HEK293 (cell line): ENCODE results near the gene ABHD17C.

ENCODE experiments used
- CTCF ChIA-PET: fragments of 350-600 bp; formaldehyde crosslinking; extraction: SDS; loops from one replicate; lab custom pipeline; 2021; ENCODE audit warnings: antibody characterized with exemption; lab: Yijun Ruan, JAX
- POLR2A ChIA-PET: fragments of 300-600 bp; formaldehyde crosslinking; extraction: SDS; loops from one replicate; lab custom pipeline; 2020; ENCODE audit warnings: antibody characterized with exemption, inconsistent platforms; lab: Yijun Ruan, JAX
- H3K27ac ChIP-seq: fragments of 200-500 bp; sonication (Bioruptor generic); 2 replicates; pipeline ENCODE4 v1.5.1; 2014; ENCODE audit warnings: low read depth, low read length, control low read depth, inconsistent platforms; ENCODE audit errors: extremely low read depth
- H3K36me3 ChIP-seq, 2 experiments: fragments of 200-500 bp in 1 of 2; sonication (Bioruptor generic) in 1 of 2; 1 replicate in 1 of 2; 2 replicates in 1 of 2; pipeline ENCODE4 v1.5.1; 2014 to 2017; ENCODE audit warnings: inconsistent platforms in 2 of 2, low read length in 2 of 2; ENCODE audit not compliant: control insufficient read depth in 2 of 2, insufficient read depth in 1 of 2
- H3K4me1 ChIP-seq: fragments of 200-500 bp; sonication (Bioruptor generic); 2 replicates; pipeline ENCODE4 v1.5.1; 2014; ENCODE audit warnings: mild to moderate bottlenecking, low read length, inconsistent platforms; ENCODE audit not compliant: control insufficient read depth, insufficient read depth
- H3K4me3 ChIP-seq: 2 replicates; pipeline ENCODE4 v1.5.1; 2011; ENCODE audit warnings: low read depth, mild to moderate bottlenecking, control low read depth, low read length, moderate library complexity
- H3K9me3 ChIP-seq: fragments of 200-500 bp; sonication (Bioruptor generic); 2 replicates; pipeline ENCODE4 v1.5.1; 2014; ENCODE audit warnings: low read depth, low read length, inconsistent platforms; ENCODE audit not compliant: control insufficient read depth, insufficient read depth
- FEZF1 ChIP-seq: fragments of 450-650 bp; formaldehyde crosslinking; IDR thresholded peaks from 2 replicates; pipeline ENCODE4 v1.5.1; 2016; ENCODE audit warnings: missing biosample characterization, missing genetic modification characterization
- KLF16 ChIP-seq: fragments of 450-650 bp; formaldehyde crosslinking; IDR thresholded peaks from 2 replicates; pipeline ENCODE4 v1.5.1; 2017; ENCODE audit warnings: missing biosample characterization, missing genetic modification characterization
- PRDM6 ChIP-seq: fragments of 450-650 bp; formaldehyde crosslinking; IDR thresholded peaks from 2 replicates; pipeline ENCODE4 v1.5.1; 2017; ENCODE audit warnings: missing biosample characterization, missing genetic modification characterization
- TCF7L2 ChIP-seq: IDR thresholded peaks from 2 replicates; pipeline ENCODE4 v1.6.1; 2011; ENCODE audit warnings: low read depth, mild to moderate bottlenecking, inconsistent platforms, low read length, moderate library complexity, borderline replicate concordance
- WT1 ChIP-seq: fragments of 450-650 bp; formaldehyde crosslinking; IDR thresholded peaks from 2 replicates; pipeline ENCODE4 v1.5.1; 2016; ENCODE audit warnings: missing biosample characterization, missing genetic modification characterization
- ZEB2 ChIP-seq: fragments of 450-650 bp; formaldehyde crosslinking; IDR thresholded peaks from 2 replicates; pipeline ENCODE4 v1.5.1; 2016; ENCODE audit warnings: missing biosample characterization, missing genetic modification characterization
- ZNF221 ChIP-seq: fragments of 450-650 bp; formaldehyde crosslinking; IDR thresholded peaks from 2 replicates; pipeline ENCODE4 v1.5.1; 2017; ENCODE audit warnings: missing biosample characterization, missing genetic modification characterization, borderline replicate concordance
- ZNF335 ChIP-seq: fragments of 450-650 bp; formaldehyde crosslinking; conservative IDR thresholded peaks from 2 replicates; pipeline ENCODE4 v1.5.1; 2016; ENCODE audit warnings: missing biosample characterization, missing genetic modification characterization
- ZNF473 ChIP-seq: fragments of 450-650 bp; formaldehyde crosslinking; IDR thresholded peaks from 2 replicates; pipeline ENCODE4 v1.5.1; 2017; ENCODE audit warnings: missing biosample characterization, missing genetic modification characterization
- ZNF514 ChIP-seq: fragments of 450-650 bp; formaldehyde crosslinking; IDR thresholded peaks from 2 replicates; pipeline ENCODE4 v1.5.1; 2016; ENCODE audit warnings: missing biosample characterization, missing genetic modification characterization
- ZNF670 ChIP-seq: fragments of 450-650 bp; formaldehyde crosslinking; IDR thresholded peaks from 2 replicates; pipeline ENCODE4 v1.5.1; 2016; ENCODE audit warnings: missing biosample characterization, missing genetic modification characterization, low read depth
- TF ChIP-seq, protein P1 (sequence below): fragments of 450-650 bp; formaldehyde crosslinking; optimal IDR thresholded peaks from 2 replicates; pipeline ENCODE3; 2016; ENCODE audit warnings: missing biosample characterization, mild to moderate bottlenecking, missing genetic modification characterization

Gene ABHD17C

GRCh38 chr15:80777137-80777536 is 82.0 kb downstream of the ABHD17C start:
- Histone ChIP-seq H3K9me3 (no peaks in the 10 kb centered on the region), H3K4me3 (no peak overlapping the region), H3K4me1 (peaks cover 28% of the 10 kb centered on the region), H3K36me3 (no peaks in the 10 kb centered on the region), H3K27ac (no peak overlapping the region)
- peak; percentile 13; the same call in 1 of the 2 replicates for TF ChIP-seq PRDM6 (tag by site-specific recombination)
- peak; percentile 26; the same call in 1 of the 2 replicates for TF ChIP-seq ZEB2 (tag by site-specific recombination)
- TF ChIP-seq TCF7L2: no peak
- TF ChIP-seq, protein P1, sequence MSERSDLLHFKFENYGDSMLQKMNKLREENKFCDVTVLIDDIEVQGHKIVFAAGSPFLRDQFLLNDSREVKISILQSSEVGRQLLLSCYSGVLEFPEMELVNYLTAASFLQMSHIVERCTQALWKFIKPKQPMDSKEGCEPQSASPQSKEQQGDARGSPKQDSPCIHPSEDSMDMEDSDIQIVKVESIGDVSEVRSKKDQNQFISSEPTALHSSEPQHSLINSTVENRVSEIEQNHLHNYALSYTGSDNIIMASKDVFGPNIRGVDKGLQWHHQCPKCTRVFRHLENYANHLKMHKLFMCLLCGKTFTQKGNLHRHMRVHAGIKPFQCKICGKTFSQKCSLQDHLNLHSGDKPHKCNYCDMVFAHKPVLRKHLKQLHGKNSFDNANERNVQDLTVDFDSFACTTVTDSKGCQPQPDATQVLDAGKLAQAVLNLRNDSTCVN (tag by site-specific recombination): no peak
- ChIA-PET POLR2A (interaction anchor here (0.8 to 1.2 kb wide), 2 partner anchors 117 to 209 kb away, joined by 3 to 5 read pairs; no protein-coding TSS in a partner anchor), CTCF (interaction anchor here (0.6 to 6.6 kb wide), 59 partner anchors 9 to 611 kb away, joined by 3 to 203 read pairs (median 5); partner anchors contain the start of gene ABHD17C)

- Histone ChIP-seq H3K9me3 (no peaks in the 10 kb centered on the region), H3K4me3 (no peak overlapping the region), H3K36me3 (no peaks in the 10 kb centered on the region), H3K4me1 (peaks cover 24% of the 10 kb centered on the region), H3K27ac (no peak overlapping the region)
- CTCF ChIA-PET: interaction anchor here (0.7 to 6.6 kb wide), 28 partner anchors 9 to 488 kb away, joined by 3 to 203 read pairs (median 8); partner anchors contain the start of gene ABHD17C
- POLR2A ChIA-PET: interaction anchor here (0.6 to 0.8 kb wide), 2 partner anchors 210 to 223 kb away, joined by 3 to 6 read pairs; partner anchors contain the start of gene TLNRD1
- TF ChIP-seq WT1 (tag by site-specific recombination) (peak; percentile 72), ZNF335 (tag by site-specific recombination) (no peak)
Observed at GRCh38 chr15:80777826-80778620, 82.9 kb downstream of the ABHD17C start.

GRCh38 chr15:80778621-80778963 is 83.5 kb downstream of the ABHD17C start:
- TF ChIP-seq KLF16 (tag by site-specific recombination) (no peak), ZNF221 (tag by site-specific recombination) (no peak), ZNF335 (tag by site-specific recombination) (peak; percentile 29), ZNF670 (tag by site-specific recombination) (no peak), FEZF1 (tag by site-specific recombination) (no peak), ZNF473 (no peak), ZNF514 (tag by site-specific recombination) (no peak)
- ChIA-PET CTCF (interaction anchor here (0.6 to 6.6 kb wide), 25 partner anchors 8 to 488 kb away, joined by 3 to 203 read pairs (median 5); no protein-coding TSS in a partner anchor), POLR2A (interaction anchor here (0.6 to 2.1 kb wide), 4 partner anchors 191 to 222 kb away, joined by 3 to 8 read pairs (median 5); partner anchors contain the start of gene TLNRD1)
- H3K4me3 ChIP-seq: peak overlapping the region; percentile 20
- peaks cover 19% of the 10 kb centered on the region for H3K4me1 ChIP-seq
- H3K36me3 ChIP-seq: no peaks in the 10 kb centered on the region
- no peak overlapping the region for H3K27ac ChIP-seq
- no peaks in the 10 kb centered on the region for H3K9me3 ChIP-seq
